SIG-M5 (cell line): Measurements from ENCODE around the gene YKT6.
A peak's percentile ranks its signal among the peaks of the same experiment; 100 is the strongest.

Source experiments
- DNase-seq: peaks from one replicate; lab custom pipeline; 2025; lab: John Stamatoyannopoulos, UW

Gene YKT6

DNA sequence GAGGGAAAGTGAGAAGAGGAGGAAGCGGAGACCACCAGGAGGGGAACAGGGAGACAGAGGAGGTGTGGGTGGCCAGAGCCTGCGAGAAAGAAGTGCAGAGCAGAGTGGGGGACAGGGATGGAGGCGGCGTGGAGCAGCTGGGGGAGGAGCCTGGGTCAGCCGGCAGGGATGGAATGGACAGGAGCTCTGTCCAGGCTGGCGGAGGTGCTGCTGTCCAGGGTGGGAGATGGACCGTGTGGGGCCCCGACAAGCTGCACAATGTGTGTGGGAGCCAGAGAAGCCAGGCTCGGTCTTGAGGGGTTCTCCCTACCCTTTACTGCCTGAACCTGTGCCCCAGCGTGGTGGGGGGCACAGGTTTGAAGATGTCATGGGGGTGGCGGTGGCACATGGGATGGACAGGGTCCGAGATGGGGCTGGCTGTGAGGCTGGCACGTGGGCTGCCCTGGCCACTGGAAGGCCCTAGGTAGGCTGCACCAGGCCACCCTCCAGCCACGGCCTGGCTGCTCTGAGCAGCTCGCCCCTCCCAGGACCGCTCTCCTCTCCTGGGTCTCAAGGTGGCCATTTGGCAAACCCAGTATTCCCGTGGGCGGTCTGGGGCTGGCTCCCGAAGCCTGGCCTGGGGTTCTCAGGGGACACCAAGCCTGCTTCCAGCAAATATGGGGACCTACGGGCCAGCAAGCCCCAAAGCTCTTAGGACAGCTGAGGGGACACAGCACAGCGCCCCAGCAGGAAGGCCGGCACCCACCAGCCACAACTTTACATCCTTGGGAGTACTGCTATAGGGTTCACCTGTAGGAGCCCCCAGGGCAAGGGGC lies 32.3 kb downstream of the YKT6 start:
- DNase-seq, result no peak

DNA sequence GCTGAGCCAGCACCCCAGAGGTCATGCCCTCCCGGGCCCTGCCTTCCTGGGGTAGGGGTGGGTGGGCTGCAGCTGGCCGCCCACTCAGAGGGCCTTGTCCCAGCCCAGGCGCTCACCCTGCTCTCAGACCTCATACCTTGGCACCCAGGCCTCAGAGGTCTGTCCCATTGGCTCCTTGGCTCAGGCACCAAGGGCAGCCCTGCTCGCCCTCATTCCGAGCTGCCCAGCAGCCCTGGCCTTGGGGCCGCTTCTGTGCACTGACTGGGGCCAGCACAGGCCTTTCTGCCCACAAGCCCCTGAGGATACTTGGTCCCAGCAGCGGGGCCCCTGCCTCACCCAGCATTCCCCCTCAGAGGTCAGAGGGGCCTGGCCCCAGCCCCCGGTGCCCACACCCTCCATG lies 34.3 kb downstream of the YKT6 start:
- DNase-seq, result no peak

DNA sequence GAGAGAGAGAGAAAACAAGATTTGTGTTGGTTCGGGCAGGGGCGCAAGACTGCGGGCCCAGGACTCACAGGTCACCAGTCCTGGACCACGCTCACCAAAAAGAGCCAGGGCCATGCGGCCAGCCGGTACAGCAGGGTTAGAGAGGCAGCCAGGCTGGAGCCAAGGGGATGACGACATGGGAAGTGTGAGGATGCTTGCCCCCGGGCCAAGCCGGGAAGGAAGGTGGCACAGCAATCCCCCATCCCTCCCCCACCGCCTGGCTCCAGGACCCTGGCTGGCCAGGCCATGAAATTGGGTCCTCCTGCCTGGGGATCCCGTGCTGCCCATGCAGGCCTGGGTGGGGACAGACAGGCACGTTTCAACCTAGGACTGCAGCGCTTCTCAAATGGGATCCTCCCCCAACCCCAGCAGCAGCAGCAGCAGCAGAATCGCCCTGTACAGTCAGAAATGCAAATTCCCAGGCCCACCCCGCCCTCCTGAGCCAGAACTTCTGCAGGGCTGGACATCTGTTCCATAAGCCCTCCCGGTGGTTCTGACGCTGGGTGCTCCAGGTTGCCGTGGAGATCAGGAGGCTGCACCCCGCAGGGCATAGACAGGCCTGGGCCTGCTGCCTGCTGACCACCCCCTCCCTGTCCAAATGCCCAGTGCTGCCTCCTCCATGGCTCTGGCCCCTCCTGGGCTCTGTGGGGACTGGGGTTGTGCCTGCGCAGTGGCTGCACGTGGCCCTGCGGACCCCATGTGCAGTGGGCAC lies 35.0 kb downstream of the YKT6 start:
- no peak for DNase-seq

DNA sequence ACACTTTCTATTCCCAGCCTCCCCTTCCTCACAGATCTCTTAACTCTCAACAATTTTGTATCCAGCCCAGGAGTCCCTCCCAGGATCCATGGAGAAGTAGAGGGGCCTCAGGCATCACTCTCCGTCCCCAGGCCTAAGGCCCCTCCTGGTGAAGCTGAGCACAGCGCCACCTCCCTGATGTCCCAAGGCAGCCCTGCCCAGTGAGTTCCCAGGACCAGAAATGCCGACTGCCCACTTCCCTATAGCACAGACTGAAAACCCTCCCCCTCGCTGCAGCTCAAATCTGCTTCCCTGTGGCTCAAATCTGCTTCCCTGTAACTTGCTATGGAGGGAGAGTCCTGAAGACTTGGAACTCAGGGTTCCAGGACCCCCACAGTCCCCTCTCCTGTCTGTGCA lies 35.6 kb downstream of the YKT6 start:
- DNase-seq, result no peak

DNA sequence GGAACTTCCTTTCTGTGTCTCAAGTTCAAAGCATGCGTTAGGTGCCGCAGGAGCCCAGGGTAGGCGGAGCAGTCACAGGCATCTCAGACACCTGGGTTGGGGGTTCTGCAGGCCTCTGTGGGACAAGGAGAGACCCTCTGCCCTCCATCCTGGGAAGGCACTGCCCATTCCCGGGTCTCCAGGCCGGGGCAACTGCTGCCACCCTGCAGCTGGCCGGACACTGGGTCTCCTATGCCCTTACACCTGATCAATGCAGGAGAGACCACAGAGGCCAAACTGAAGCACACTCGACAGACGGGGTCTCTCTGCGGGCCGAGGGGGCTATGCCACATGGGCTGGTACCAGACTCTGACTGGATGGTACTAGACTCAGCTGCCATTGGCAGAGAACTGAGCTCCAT lies 36.9 kb downstream of the YKT6 start:
- DNase-seq, result no peak

DNA sequence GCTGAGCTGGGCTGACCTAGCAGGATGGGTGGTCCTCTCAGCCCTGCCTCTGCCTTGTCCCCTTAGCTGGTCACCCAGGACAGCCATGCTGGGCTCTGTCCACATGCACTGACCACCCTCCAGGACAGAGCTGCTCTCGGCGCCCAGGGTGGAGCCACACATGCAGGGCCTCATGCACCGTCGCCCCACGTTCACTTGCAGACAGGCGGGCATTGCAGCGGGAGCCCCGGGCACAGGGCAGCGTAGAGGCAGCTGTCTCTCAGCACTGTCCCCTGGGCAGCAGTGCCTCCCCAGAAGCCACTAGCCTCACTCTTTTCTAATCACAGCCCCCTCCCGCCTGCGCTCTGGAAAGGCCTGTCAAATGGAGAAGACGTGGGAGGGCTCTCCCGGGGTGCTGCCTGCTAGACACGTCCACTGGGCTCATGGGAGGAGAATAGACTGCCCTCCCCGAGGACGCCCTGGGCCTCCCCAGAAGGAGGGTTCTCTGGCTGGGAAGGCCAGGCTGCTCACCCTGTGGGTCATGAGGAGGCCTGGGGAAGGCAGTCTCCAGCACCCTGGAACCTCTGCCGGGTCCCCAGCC lies 37.4 kb downstream of the YKT6 start:
- no peak for DNase-seq

DNA sequence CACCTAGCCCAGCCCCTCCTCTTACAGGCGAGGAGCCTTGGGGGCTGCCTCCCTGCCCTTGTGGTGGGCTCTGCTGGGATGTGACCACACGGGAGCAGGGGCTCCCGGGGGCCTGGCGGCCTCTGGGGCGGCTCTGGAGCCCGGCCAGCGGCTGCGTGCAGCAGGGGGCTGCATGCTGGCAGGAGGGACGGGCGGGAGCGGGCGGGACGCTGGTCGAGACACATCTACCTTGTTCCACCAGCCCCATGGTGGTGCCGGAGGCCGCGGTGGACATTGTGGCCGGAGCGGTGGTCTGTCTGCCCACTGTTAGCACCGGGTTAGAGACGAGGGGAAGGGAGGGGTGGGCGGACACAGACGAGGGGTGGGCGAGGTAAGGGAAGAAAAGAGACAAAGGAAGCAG lies 38.6 kb downstream of the YKT6 start:
- no peak for DNase-seq

DNA sequence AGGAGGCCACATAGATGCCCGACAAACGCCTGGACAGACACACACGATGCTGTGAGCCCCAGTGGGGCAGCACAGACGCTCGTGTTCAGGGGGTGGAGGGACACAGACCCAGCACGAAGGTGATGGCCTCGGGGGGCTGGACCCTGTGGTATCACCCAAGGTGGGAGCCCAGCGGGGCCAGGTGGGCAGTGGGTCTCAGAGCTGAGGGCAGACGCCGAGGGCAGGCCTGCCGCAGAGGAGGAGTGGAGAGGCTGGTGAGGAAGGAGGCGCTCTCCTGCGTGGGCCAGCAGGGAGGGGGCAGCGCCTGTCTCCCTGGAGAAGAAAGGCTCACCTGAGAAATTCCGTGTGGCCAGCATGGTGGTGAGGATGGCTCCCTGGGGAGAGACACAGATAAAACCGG lies 39.6 kb downstream of the YKT6 start:
- DNase-seq, result no peak

DNA sequence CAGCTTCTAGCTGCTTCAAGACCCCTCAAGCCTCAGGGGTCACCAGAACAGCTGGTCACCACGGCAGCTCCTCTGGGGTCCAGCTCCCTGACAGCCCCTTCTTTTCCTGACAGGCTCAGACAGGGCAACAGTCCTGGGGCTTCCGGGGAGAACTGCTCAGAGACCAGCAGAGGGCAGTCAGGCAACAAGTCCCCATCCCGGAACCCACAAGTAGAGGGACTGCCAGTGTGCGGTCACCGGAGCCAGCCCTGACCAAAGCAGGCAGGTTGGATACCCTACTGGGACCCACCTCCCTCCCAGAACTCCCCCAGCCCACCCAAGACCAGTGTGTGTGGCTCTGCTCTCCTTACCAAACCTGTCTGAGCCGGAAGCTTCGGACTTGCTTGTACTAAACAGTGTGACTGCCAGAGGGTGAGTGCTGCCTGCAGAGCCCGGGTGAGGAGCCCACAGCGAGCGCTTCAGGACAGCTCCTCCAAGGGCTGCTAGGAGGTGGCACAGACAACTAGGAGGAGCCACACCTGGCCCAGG lies 40.3 kb downstream of the YKT6 start:
- peak; percentile 5 for DNase-seq

DNA sequence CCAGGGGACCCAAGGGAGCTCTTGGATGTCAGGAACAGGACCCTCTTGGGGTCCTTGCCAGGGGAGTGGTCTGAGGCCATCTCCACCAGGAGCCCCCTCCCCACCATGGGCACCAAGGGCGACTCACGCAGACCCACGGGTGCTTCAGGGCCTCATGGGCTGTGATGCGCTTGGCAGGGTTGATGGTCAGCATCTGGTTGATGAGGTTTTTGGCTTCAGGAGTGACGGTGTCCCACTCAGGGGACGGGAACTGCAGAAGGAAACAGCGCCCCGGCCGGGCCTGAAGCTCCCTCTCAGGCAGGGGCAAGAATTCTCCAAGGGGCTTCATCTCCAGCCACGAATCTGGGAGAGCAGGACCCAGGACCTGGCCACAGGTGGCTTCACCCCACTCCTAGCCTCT lies 41.3 kb downstream of the YKT6 start:
- no peak for DNase-seq

DNA sequence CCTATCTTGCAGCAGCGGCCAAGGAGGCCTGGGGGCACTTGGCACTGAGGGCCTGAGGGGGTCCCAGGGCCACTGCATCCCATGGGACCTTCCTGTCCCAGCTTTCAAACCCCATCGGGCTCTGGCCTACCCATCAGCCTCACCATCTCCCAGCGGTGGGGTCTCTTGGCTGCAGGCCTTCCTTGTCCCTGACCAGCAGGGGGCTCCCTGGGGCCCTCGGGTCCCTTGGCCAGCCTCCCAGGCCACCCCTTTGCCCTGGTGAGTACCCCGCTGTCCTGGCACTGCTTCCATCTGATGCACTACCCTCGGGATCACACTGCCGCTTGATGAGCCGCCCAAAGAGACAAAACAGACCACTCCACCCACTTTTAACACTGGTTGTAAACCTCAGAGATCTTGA lies 43.5 kb downstream of the YKT6 start:
- DNase-seq, result no peak

DNA sequence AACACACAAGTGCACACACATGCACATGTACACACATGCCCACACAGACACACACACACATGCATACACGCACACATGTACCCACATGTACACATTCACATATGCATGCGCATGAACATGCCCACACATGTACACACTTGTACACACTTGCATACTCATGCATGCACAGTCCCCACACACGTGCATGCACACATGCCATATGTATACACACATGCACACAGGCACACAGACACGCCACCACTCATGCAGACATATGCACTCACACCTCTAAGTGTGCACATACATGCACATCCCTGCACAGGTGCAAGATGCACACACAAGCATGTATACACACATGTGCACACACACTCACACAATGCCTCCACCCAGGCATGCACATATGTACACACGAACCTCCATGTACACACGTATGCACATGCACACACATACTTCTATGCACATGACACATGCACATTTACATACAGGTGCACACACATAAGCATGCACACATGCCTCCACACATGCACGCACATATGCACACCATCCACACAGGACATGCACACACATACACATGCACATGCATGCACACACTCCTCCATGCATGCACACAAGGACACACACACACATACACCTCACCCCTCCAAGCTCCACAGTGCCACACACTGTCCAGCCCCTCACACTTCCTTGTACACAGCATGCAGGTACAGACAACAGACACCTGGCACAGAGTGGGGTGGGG lies 45.8 kb downstream of the YKT6 start:
- no peak for DNase-seq

DNA sequence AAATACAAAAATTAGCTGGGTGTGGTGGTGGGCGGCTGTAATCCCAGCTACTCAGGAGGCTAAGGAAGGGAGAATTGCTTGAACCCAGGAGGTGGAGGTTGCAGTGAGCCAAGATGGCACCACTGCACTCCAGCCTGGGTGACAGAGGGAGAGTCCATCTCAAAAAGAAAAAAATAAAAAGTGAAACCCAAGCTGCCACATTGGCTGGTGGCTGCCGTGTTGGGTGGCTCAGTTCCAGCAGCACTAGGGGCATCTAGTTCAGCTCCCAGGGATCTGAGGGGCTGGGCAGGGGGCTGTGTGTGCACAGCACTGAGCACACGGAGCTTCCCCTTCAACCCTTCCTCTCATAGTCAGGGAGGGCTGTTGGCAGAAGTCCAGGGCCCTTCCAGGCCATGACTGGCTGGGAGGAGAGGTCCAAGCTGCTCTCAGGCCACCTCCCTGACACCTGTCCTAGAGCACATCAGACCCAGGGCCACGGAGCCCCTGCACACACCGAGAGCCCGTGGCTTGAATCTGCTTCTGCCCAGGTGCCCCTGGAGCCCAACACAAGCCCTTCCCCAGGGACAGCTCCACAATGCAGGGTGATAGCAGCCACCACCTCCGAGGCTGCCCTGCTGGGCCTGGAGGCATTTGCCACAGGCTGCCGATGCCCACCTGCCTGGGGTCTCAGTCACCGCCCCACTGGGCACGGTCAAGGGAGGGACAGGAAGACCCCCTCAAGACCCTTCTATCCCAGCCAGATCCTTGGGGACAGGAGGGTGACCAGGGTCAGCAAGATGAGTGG lies 47.3 kb downstream of the YKT6 start:
- DNase-seq, result no peak

DNA sequence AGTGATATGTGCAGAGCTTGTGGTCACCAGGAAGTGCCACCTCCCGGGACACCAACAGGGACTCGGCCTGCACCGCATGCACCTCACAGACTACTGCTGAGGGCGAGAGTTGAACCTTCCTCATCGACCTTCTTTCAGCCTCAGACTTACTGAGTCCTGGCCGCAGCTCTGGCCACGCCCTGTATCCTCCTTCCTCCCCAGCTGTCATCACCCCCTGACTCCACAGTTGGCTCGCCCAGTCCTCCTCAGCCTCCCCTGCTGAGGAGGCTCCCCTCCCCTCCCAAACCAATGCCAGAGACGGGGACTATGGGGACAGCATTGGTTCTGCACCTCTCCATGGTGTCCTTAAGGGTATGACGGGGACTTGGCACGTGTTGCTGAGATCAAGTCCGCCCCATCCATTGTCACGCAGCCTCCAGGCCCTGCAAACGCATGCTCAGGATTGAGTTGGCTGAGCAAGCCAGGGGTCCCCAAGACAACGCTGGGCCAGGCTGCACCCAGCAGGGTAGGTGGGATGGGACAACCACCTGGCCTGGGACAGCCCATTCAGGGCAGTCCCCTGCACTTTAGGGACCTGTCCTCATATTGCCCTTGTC lies 49.0 kb downstream of the YKT6 start:
- no peak for DNase-seq

DNA sequence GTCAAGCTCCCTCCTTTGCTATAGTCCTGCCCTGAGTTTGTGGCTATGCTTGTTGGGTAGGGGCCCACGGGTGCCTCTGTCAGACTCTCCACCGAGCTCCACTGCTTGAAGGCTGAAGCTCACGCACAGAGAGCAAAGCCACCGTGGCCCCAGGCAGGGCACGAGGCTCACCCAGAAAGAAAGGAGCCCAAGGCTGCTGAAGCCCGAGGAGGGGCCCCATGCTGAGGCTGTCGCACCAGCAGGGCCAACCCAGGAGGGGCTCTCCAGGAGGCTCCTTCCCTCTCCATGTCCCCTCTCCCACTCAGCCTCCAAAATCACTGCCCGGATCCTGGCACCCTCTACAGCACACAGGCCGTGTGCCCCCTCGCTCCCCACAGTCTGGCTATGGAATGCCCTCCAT lies 50.5 kb downstream of the YKT6 start:
- DNase-seq, result no peak

DNA sequence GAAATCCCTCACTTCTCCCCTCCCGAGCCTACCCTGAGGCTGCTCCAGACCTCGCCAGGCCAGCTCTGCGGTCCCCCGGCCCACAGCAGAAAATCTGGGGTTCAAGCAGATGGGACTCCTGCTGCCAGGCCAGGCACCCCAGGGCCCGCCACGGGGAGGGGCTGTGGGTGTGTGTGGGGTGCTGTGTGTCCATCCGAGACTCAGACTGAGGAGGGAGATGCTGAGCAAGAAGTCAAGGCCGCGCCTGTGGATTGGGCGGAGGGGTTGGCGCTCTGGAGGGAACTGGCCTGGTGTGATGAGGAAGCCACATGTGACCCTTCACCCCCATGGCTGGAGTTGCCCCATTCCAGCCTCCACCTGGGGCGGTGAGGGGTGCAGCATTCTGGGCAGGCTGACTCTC lies 51.1 kb downstream of the YKT6 start:
- no peak for DNase-seq

DNA sequence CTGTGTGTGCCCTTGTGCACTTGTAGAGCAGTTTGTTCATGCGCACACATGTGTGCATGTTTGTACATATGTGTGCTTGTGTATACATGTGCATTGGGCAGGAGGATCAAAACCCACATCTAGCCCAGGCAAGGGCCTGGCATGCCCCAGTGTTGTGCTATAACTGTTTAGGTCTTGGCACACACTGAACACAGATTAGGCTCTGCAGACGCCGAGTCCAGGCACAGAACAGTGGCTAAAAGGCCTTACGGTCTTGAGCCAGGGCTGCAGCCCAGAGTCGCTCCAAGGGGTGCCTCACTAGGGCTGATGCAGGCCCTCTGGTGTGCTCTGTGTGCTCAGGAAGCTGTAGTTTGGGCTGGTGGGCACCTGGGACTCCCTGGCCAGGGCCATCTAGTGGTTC lies 55.7 kb downstream of the YKT6 start:
- DNase-seq, result no peak

DNA sequence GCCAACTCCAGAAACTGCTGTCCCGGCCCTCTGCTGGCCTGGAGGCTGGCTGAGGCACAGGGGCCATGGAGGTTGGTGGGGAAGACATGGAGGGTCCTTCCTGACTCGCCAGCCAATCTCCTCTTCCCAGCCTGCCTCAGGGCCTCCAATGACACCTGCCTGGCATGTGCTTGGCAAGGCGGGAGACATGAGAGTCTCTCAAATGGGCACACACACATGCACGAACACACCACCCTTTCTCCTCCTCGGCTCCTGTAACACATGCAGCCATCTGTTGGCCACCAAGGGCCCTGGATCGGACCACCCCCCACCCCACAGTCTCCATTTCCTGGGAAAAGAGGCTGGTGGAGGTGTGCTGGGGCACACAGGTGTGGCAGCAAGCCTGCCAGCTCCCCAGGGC lies 56.4 kb downstream of the YKT6 start:
- no peak for DNase-seq

DNA sequence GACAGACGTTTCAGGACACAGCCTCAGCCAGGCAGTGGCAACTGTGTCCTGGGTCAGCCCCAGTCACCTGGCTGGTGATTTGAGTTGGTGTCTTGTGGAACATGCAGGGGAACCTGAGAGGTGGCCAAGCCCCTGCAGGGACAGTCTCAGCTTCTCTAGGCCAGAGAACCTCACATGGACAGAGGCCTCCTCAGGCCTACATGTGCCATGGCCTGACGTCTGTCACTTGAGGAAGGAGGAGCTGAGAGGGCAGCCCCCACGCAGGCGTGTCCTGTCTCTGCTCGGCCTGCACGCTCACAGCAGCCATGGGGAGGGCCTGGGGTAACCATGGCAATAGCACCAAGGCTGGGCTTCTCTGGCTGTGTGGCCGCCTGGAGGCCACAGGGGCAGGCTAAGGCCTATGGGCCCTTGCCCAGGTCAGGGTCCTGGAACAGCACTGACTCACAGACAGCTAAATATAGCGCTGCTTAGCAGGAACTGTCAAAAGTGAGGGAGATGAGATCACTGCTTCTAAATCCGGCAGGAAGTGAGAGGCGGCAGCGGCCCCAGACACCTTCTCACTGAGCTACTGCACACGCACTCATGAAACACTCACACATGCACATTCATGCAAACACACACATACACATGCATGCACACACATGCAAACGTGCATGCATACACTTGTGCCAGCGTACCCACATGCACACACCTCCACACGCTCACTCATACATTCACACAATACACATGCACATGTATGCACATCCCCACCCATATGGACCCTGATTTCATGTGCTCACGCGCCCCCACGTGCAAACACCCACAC lies 57.0 kb downstream of the YKT6 start:
- no peak for DNase-seq

DNA sequence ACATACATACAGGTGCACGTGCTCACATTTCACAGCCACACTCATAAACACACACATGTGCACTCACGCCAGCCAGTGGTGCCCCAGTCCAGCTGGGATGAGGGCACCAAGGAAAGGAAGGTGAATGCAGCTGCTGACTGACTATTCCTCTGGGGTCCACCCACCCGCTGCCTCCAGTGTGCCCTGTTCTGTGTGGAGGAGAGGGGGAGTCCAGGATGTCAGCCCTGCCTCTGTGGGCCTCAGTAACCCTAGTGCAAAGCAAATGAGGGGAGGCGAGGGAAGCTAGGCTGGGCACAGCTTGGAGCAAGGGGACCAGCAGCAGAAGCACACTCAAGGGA lies 57.6 kb downstream of the YKT6 start:
- DNase-seq, result no peak
